HG03469 (cell line): ENCODE results near the gene NHLRC1.
"Not testable (repeated sequence)": the region's sequence is repeated elsewhere in the genome, so short reads cannot be mapped to it uniquely, and the experiment has no call there.

ENCODE experiments used
- ATAC-seq: cut with Tn5 transposase; IDR thresholded peaks from one replicate; pipeline ENCODE4 v1.9.1; 2021; ENCODE audit warnings: mild to moderate bottlenecking, moderate library complexity, moderate number of reproducible peaks; ENCODE audit not compliant: unreplicated experiment

NHLRC1 gene

DNA sequence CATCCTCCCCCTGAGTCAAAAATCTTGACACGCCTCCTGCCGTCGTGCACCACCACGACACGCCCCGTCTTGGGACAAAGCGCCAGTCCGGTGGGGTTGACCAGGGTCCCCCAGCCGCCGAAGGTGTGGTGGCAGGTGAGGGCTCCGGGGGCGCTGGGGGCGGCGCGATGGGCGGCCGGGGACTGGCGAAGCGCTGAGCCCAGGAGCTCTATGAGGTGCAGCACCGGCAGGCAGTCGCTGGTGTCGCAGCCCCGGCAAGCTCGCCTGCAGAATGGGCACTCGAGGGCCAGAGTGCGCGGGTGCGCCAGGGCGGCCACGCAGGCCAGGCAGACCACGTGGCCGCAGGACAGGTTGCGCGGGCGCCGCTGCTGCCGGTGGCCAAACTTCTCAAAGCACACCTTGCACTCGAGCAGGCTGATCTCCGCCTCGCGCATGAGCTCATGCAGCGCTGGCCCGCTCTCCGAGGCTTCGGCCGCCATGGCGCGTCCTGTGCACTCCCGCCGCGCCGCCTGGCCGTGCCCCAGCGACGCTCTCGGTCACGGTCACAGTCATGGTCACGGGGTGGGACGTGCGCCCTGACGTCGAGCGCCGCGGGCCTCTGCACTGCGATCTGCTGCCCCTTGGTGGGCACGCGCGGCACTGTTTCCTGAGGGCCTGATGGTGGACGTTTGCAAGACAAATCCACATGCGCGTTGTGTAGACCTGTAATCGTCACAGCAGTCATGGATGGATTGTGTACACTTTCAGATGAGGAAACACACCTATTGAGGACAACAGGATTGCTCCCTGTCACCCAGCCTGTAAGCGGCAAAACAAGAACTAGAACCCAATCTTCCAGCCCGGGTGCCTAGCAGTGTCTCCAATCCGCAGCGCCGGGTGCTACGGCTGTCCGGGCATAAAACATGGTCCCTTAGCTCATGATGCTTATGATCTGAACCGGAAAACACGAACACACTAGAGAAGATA lies at the start of gene NHLRC1:
Gene NHLRC1, minus strand, starts transcription at position 550 of the 966 bp plus-strand sequence. Its CDS starts 71 bp downstream, at position 479.
- peak; percentile 96 for ATAC-seq

DNA sequence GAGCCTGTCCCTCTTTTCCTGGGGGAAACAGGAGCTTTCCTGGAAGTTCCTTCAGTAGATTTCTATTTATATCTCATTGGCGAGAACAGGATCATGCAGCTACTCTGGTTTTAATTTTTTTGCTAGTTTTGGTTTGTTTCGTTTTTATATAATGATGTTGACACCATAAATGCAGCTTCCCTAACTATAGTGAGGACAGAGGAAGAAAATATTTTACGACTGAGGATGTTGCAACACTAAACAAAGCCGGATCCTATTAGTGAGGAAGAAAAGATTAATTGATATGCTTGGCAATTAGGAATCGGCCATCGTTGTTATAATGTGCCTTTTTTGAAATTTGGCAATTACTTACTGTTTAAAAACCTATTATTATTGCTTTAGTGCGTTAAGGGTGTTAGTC lies 49.4 kb upstream of the NHLRC1 start:
- ATAC-seq, result no peak

- no peak for ATAC-seq
These were observed 45.8 kb upstream of the NHLRC1 start for GRCh38 chr6:18168264-18168663.

- ATAC-seq, result no peak
These were observed 44.0 kb upstream of the NHLRC1 start for GRCh38 chr6:18166312-18167036.

GRCh38 chr6:18165751-18166150 lies 43.3 kb upstream of the NHLRC1 start:
- no peak for ATAC-seq

DNA sequence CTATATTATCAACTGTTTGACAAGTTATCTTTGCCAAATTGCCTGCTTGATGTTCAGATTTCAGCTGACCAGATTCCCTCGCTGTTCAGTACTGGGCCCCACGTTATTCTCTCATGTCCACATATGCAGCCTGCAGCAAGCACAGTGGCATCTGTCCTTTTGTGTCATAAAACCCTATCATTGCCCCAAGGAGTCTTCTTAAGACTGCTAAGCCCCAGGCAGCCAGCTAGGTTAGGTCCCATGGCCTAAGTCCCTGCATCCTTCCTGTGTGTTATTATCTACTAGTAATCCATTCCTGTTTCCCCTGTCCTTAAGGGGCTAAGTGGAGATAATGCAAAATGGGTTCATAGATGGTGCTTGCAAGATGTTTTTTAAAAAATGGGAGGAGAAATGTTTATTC lies 39.9 kb upstream of the NHLRC1 start:
- no peak for ATAC-seq

- no peak for ATAC-seq
These were observed 39.0 kb upstream of the NHLRC1 start for GRCh38 chr6:18161431-18161830.

- ATAC-seq, result no peak
These were observed 38.4 kb upstream of the NHLRC1 start for GRCh38 chr6:18160911-18161310.

- ATAC-seq, result peak; percentile 25
These were observed 33.5 kb upstream of the NHLRC1 start for GRCh38 chr6:18155864-18156421.

DNA sequence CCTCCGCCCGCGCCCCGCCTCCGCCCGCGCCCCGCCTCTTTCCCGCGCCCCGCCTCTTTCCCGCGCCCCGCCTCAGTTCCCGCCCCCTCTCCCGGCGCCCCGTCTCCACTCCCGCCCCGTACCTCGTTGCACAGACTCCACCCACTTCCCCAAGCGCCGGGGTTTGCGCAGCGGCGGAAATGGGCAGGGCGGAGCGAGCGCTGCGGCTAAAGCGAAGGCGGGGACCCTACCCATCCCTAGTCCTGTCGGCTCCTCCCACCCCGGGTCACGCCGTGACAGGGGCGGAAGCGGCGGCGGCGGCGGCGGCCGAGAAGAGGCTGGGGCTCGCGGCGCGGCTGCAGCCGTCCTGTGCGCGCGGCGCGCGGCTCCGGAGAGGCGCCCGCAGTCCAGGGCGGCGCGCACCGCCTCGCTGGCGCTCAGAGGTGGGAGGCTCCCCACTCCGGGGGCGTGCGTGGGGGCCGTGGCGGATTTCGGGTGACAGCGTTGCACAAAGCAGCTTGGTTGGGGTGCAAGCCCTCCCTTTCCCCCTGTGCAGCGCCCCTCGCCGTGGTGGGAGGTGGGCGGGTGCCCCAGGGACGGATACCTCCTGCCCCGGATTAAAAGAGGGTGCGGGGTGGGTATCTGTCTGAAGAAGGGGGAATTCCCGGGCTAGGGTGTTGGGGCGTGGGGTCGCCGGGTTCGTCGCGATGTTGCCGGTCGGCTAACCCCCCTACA lies 32.8 kb upstream of the NHLRC1 start, which contains the start of gene KDM1B:
Gene KDM1B, plus strand, starts transcription at position 273 of the 714 bp plus-strand sequence. CDS start 4,474 bp downstream, outside the sequence.
- ATAC-seq, result peak; percentile 79

GRCh38 chr6:18154507-18155149 lies 32.2 kb upstream of the NHLRC1 start, which contains the start of gene TPMT:
Gene TPMT, minus strand, starts transcription at chr6:18155077. Its CDS starts 5,950 bp downstream, at chr6:18149127.
- peak; percentile 26 for ATAC-seq

DNA sequence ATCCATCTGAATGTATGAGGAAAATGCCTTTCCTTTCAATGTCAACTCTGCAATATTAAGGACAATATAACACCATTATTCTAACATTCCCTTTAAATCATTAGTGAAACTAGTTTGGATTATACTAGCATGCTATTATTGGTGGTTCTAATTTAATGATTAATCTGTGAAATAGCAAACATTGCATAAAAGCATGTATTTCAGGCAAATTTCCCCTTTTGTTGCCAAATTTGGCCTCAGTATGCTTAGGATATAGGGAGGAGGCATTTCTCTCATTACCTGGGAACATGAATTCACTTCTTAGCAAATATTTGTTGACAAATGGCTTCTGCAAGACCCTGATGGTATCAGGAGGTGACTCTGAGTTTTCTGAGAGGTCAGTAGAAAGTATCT lies 30.8 kb upstream of the NHLRC1 start:
- ATAC-seq, result no peak

- ATAC-seq, result no peak
These were observed 29.3 kb upstream of the NHLRC1 start for GRCh38 chr6:18151801-18152200.

DNA sequence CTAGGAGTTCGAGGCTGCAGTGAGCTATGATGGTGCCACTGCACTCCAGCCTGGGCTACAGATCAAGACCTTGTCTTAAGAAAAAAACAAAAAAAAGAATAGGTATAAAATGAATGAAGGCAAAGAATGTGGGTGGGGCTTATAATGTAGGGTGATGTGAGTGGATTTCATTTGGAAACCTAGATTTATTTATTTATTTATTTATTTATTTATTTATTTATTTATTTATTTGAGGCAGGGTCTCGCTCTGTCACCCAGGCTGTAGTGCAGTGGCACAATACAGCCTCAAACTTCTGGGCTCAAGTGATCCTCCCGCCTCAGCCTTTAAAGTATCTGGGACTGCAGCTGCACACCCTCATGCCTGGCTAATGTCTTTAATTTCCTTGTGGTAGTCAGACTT lies 28.9 kb upstream of the NHLRC1 start:
- ATAC-seq, result not testable (repeated sequence)

GRCh38 chr6:18148304-18149025 lies 26.0 kb upstream of the NHLRC1 start:
- no peak for ATAC-seq

DNA sequence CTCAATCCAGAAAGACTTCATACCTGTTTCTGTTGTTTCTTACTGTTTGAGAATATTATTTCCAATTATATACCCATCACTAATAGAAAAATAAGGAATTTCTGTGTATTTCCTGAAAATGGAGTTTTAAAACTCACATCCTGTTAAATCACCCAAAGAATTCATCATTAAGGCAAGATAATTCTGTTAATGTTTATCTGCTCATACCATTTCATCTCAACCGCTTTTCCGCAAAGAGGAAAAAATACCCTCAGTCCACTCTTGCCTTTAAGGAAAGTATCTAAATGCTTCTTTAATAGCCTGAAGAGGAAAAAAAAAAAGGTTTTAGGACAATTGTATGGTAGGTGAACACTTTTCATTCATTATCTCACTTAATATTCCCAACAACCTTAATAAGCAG lies 25.1 kb upstream of the NHLRC1 start:
- ATAC-seq, result no peak

DNA sequence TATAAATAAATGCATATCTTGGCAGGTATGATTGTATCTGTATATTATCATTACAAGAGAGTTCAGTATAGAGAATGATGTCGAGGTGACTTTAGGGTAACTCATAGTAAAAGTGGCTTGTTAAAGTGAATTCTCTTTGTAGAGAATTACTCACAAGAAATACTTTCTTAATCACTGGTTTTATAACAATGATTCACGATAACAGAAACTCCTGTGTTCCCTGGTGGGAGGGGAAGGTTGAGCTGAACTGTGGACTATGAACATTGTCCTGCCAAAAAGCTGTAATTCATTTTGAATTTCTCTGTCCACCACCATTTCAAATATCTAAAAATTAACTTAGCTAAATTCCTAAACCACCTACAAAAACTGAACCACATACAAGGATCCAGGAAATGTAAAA lies 24.7 kb upstream of the NHLRC1 start:
- ATAC-seq, result no peak

DNA sequence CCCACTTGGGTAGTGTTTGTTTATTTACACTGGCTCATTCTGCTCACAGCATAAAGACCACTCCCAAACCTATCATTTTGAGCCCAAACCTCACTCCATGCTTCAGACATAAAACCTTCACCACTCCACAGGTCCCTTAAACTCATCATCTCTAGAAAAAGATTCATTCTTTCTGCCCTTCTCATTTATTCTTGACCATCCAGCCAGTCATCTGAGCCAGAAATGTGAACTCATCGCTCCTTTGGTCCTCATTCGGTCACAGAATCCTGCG lies 20.0 kb upstream of the NHLRC1 start:
- no peak for ATAC-seq

DNA sequence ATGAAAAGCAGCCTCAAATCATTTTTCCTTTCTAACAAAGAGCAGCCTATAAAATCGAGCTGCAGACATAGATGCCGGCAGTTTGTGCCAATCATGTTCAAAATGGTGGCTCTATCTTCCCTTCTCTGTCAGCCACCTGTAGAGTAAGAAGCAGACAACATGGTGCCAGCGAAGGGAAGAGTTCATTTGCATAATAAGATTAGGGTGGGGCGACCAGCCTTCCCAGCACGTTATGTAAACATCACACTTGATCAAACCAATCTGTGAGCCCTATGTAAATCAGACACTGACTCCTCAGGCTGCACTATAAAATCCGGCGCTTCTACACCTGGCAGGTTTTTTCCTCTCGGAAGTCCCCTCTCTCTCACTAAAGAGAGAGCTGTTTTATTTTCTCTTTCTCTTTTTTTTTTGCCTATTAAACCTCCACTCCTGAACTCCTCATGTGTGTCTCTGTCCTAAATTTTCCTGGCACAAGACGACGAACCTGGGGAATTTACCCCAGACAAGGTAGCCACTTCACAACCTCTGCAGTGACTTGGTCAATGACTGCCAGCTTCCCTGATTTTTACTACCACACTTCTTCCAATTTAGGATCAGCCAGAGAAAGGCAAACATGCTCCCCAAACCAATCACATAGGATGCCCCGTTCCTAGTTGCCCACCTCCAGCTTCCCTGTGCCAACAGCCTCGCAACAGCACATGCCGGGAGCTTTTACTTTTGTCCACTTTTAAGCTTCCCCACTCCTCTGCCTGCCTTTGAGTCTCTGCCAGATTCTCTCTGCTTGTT lies 19.5 kb upstream of the NHLRC1 start:
- no peak for ATAC-seq
